DOHH2 (cell line): ENCODE data around the gene MANEAL.

Experiments used
- H3F3A ChIP-seq: fragments of 200-600 bp; sonication (generic), shearing (Covaris generic); 2 replicates; pipeline ENCODE4 v1.6.0; 2016; ENCODE audit warnings: antibody characterized with exemption, mild to moderate bottlenecking; ENCODE audit not compliant: control insufficient read depth, insufficient read depth
- H3K27ac ChIP-seq: fragments of 200-600 bp; sonication (generic); 2 replicates; pipeline ENCODE4 v1.5.1; 2014; ENCODE audit warnings: low read depth, mild to moderate bottlenecking, low read length, moderate library complexity
- H3K27me3 ChIP-seq: fragments of 200-600 bp; sonication (generic); 2 replicates; pipeline ENCODE4 v1.6.1; 2014; ENCODE audit warnings: mild to moderate bottlenecking, low read length, mixed read lengths; ENCODE audit not compliant: control insufficient read depth
- H3K36me3 ChIP-seq: fragments of 200-600 bp; sonication (generic); 2 replicates; pipeline ENCODE4 v1.6.1; 2014; ENCODE audit warnings: mild to moderate bottlenecking, low read length, moderate library complexity, mixed read lengths; ENCODE audit not compliant: control insufficient read depth
- H3K4me1 ChIP-seq: fragments of 200-600 bp; sonication (generic); 2 replicates; pipeline ENCODE4 v1.6.1; 2014; ENCODE audit warnings: mild to moderate bottlenecking, low read length, mixed read lengths; ENCODE audit not compliant: control insufficient read depth
- H3K4me2 ChIP-seq: fragments of 200-600 bp; sonication (generic); 2 replicates; pipeline ENCODE4 v1.6.0; 2014; ENCODE audit warnings: mild to moderate bottlenecking, low read length, moderate library complexity
- H3K4me3 ChIP-seq: fragments of 200-600 bp; sonication (generic); 2 replicates; pipeline ENCODE4 v1.5.1; 2014; ENCODE audit warnings: mild to moderate bottlenecking, low read length, mixed read lengths
- H3K79me2 ChIP-seq: fragments of 200-600 bp; sonication (generic); 2 replicates; pipeline ENCODE4 v1.6.1; 2014; ENCODE audit warnings: mild to moderate bottlenecking, low read length, mixed read lengths; ENCODE audit not compliant: control insufficient read depth
- H3K9me2 ChIP-seq: fragments of 200-600 bp; sonication (generic); replicated peaks from 2 replicates; pipeline ENCODE4 v1.6.1; 2014; ENCODE audit warnings: mild to moderate bottlenecking, low read length, mixed read lengths; ENCODE audit not compliant: control insufficient read depth
- H3K9me3 ChIP-seq: fragments of 200-600 bp; sonication (generic); 2 replicates; pipeline ENCODE4 v1.6.1; 2014; ENCODE audit warnings: antibody characterized with exemption, low read length, mixed read lengths; ENCODE audit not compliant: control insufficient read depth, insufficient read depth
- H4K20me1 ChIP-seq: fragments of 200-600 bp; sonication (generic); 2 replicates; pipeline ENCODE4 v1.6.0; 2014; ENCODE audit warnings: low read depth, mild to moderate bottlenecking, antibody characterized with exemption, low read length, moderate library complexity; ENCODE audit not compliant: control insufficient read depth, insufficient read depth
- CTCF ChIP-seq: fragments of 200-600 bp; sonication (generic); IDR thresholded peaks from one replicate; pipeline ENCODE4 v1.5.1; 2014; ENCODE audit warnings: antibody characterized with exemption, mild to moderate bottlenecking, low read depth, low read length; ENCODE audit not compliant: poor library complexity, severe bottlenecking
- EZH2phosphoT487 ChIP-seq: fragments of 200-600 bp; sonication (generic); IDR thresholded peaks from 2 replicates; pipeline ENCODE4 v1.6.1; 2017; ENCODE audit warnings: borderline replicate concordance, mild to moderate bottlenecking, antibody characterized with exemption, low read length, moderate library complexity, mixed read lengths

MANEAL gene

GRCh38 chr1:37782491-37782890 is 11.2 kb upstream of the MANEAL start:
- Histone ChIP-seq H3K27me3 (peaks cover 7% of the 10 kb centered on the region), H3K4me1 (no peaks in the 10 kb centered on the region), H3K9me2 (no peaks in the 10 kb centered on the region), H3K4me3 (no peak overlapping the region), H3K79me2 (no peaks in the 10 kb centered on the region), H3K4me2 (no peak overlapping the region), H3K9me3 (no peaks in the 10 kb centered on the region), H4K20me1 (no peaks in the 10 kb centered on the region), H3K27ac (no peak overlapping the region), H3K36me3 (no peaks in the 10 kb centered on the region), H3F3A (no peaks in the 10 kb centered on the region)
- no peak for TF ChIP-seq EZH2phosphoT487
- no peak for TF ChIP-seq CTCF

DNA sequence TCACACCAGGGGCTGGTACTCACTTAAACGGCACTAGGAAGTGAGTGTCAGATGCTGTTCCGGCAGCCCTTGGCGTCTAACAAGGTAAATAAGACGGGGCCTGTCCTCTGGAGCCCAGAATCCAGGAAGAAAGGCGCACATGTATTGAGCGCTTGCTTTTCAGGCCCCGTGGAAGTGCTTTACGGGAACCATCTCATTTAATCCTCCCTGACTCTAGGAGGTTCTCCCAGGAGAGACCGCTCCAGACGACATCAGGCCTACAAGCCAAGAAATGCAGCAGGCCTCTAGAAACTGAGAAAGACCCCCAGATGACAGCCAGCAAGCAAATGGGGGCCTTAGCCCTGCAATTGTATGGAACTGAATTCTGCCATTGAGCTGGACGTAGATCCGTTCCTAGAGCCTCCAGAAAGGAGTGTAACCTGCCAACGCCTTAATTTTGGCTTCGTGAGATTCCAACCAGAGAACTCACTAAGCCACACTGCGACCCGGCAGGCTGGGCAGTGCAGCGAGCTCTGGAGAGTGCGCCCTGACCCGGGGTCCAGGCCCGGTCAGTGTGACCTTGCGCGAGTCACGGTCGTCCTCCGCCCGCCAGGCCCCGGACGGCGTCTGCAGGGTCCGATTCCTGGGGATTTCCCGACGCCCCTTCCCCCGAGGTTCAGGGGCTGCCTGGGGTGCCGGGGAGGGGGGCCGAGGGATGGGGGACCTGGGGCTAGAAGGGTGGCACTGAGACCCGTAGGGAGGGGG is 532 bp upstream of the MANEAL start:
- TF ChIP-seq CTCF (no peak), EZH2phosphoT487 (no peak)
- Histone ChIP-seq H3K79me2 (peaks cover 16% of the 10 kb centered on the region), H3K4me1 (peaks cover 17% of the 10 kb centered on the region), H3K9me2 (no peaks in the 10 kb centered on the region), H3K4me2 (peak overlapping the region; percentile 72), H3F3A (no peaks in the 10 kb centered on the region), H3K36me3 (peaks cover 23% of the 10 kb centered on the region), H3K9me3 (no peaks in the 10 kb centered on the region), H3K27me3 (peaks cover 11% of the 10 kb centered on the region), H3K27ac (no peak overlapping the region), H3K4me3 (peak overlapping the region; percentile 61), H4K20me1 (no peaks in the 10 kb centered on the region)

DNA sequence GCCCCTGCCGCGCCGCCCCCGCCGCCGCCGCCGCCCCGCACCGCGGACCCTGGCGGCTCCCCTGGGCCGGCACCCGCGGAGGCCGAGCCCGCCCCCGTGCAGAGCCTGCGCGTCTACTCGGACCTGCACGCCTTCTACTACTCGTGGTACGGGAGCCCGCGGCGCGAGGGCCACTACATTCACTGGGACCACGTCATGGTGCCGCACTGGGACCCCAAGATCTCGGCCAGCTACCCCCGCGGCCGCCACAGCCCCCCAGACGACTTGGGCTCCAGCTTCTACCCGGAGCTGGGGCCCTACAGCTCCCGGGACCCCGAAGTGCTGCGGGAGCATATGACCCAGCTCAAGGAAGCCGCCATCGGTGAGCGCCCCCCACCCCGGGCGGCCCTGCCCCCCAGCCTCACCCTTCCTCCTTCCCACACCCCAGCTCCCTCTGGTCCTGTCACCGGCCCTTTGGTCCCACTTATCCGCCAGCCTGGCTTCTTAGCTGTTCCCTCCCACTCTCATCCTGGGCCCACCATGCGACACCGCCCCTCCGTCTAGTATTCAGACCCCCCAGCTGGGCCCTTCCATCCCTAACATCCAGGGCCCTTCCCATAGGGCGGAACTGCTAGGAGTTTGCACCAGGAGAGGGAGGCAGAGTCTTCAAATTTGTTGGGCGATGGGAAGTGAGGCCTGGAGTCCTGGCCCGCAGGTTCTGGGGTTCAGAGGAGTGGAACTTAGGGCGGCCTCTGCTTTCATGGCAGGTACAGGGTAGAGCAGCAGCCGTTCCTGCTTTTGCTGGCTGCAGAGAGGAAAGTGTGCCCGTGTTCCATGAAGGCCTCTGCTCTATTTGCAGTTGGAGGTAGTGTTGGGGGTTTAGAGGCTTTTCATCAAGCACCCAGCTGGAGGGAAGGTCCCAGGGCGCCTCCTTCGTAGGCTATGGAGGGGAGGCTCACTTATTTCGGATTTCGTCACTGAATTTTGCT is 1.0 kb downstream of the MANEAL start:
- no peaks in the 10 kb centered on the region for H3K9me2 ChIP-seq
- TF ChIP-seq EZH2phosphoT487 = no peak
- no peak for TF ChIP-seq CTCF
- peaks cover 16% of the 10 kb centered on the region for H3K79me2 ChIP-seq
- H3K4me1 ChIP-seq = peaks cover 17% of the 10 kb centered on the region
- H3K36me3 ChIP-seq = peaks cover 34% of the 10 kb centered on the region
- no peaks in the 10 kb centered on the region for H3K27me3 ChIP-seq
- peak overlapping the region; percentile 89 for H3K4me3 ChIP-seq
- no peaks in the 10 kb centered on the region for H4K20me1 ChIP-seq
- H3K4me2 ChIP-seq = peak overlapping the region; percentile 96
- no peaks in the 10 kb centered on the region for H3K9me3 ChIP-seq
- no peak overlapping the region for H3K27ac ChIP-seq
- H3F3A ChIP-seq = no peaks in the 10 kb centered on the region
